Panc1 (cell line): ENCODE results near the gene KIAA1958. TPM values are rescaled to one million over a fixed set of nuclear protein-coding genes. Genes with fewer than 3 reads are reported as not detected.

ENCODE experiments used
- ATAC-seq: fragments of 200-7000 bp; cut with Tn5 transposase; 2 replicates; pipeline ENCODE4 v1.9.1; 2020; ENCODE audit warnings: mild to moderate bottlenecking, moderate library complexity
- BruUV-seq: library from RNA; stranded (reverse); fragments of 400-500 nt; replicated peaks from 2 replicates; lab custom pipeline; 2021; lab: Mats Ljungman, UMichigan
- CTCF ChIA-PET: fragments of 300-600 bp; sonication (Branson Sonifier 250); formaldehyde crosslinking; loops from one replicate; lab custom pipeline; 2022; ENCODE audit warnings: antibody characterized with exemption; lab: Charles Lee
- POLR2A ChIA-PET: fragments of 300-600 bp; sonication (Branson Sonifier 250); formaldehyde crosslinking; loops from one replicate; lab custom pipeline; 2022; ENCODE audit warnings: antibody characterized with exemption; lab: Charles Lee
- DNase-seq: peaks from one replicate; pipeline ENCODE4 v3.0.0-alpha.2; 2010; ENCODE audit warnings: low read depth, low spot score
- H3K27ac ChIP-seq: 2 replicates; pipeline ENCODE4 v1.5.1; 2011; ENCODE audit warnings: mild to moderate bottlenecking, low read length, inconsistent platforms
- H3K27me3 ChIP-seq: fragments of 200-500 bp; sonication (Bioruptor generic); 2 replicates; pipeline ENCODE4 v1.6.0; 2014; ENCODE audit warnings: low read length, inconsistent platforms; ENCODE audit not compliant: control insufficient read depth, insufficient read depth
- H3K36me3 ChIP-seq: fragments of 200-500 bp; sonication (Bioruptor generic); 2 replicates; pipeline ENCODE4 v1.5.1; 2014; ENCODE audit warnings: inconsistent platforms, mild to moderate bottlenecking, low read length, moderate library complexity; ENCODE audit not compliant: control insufficient read depth, insufficient read depth
- H3K4me1 ChIP-seq: 2 replicates; pipeline ENCODE4 v1.5.1; 2011; ENCODE audit warnings: inconsistent platforms, mild to moderate bottlenecking, low read length, moderate library complexity; ENCODE audit not compliant: control insufficient read depth, insufficient read depth
- H3K4me3 ChIP-seq, 2 experiments: 2 replicates each; pipeline ENCODE4 v1.5.1; 2011 to 2012; ENCODE audit warnings: low read depth in 2 of 2, low read length in 2 of 2, mild to moderate bottlenecking in 2 of 2, inconsistent platforms in 1 of 2, moderate library complexity in 1 of 2
- H3K9me3 ChIP-seq: fragments of 200-500 bp; sonication (Bioruptor generic); 2 replicates; pipeline ENCODE4 v1.5.1; 2014; ENCODE audit warnings: low read depth, mild to moderate bottlenecking, inconsistent platforms, low read length, moderate library complexity; ENCODE audit not compliant: control insufficient read depth, insufficient read depth
- CTCF ChIP-seq: fragments of 450-650 bp; IDR thresholded peaks from 2 replicates; pipeline ENCODE4 v1.5.1; 2017; ENCODE audit warnings: mild to moderate bottlenecking
- POLR2AphosphoS5 ChIP-seq: IDR thresholded peaks from 2 replicates; pipeline ENCODE4 v1.6.1; 2012; ENCODE audit warnings: mild to moderate bottlenecking, low read depth, low read length, moderate library complexity
- REST ChIP-seq, 2 experiments: IDR thresholded peaks; 2 replicates each; pipeline ENCODE4 v1.6.1; 2011 to 2012; ENCODE audit warnings: low read depth in 2 of 2, control low read depth in 1 of 2, low read length in 1 of 2, mild to moderate bottlenecking in 1 of 2, moderate library complexity in 1 of 2; ENCODE audit not compliant: insufficient read depth in 1 of 2
- SIN3A ChIP-seq: IDR thresholded peaks from 2 replicates; pipeline ENCODE4 v1.6.1; 2012; ENCODE audit warnings: low read depth, mild to moderate bottlenecking, low read length, moderate library complexity, borderline replicate concordance; ENCODE audit not compliant: insufficient read depth
- TCF7L2 ChIP-seq: IDR thresholded peaks from 2 replicates; pipeline ENCODE4 v1.6.1; 2011; ENCODE audit warnings: mild to moderate bottlenecking, low read depth, low read length, inconsistent platforms
- in situ Hi-C: cut with HindIII; loops from 2 replicates; pipeline ENCODE4 v1.10.0; 2016; ENCODE audit warnings: low sequenced_read_pairs, low pct_unique_long_range_greater_than_20kb
- intact Hi-C: fragments of 100-400 bp; cut with micrococcal nuclease; formaldehyde crosslinking; loops from one replicate; pipeline ENCODE4 v1.10.0; 2022; ENCODE audit not compliant: unreplicated experiment
- total RNA-seq: library from RNA; stranded (reverse); gene quantifications from one replicate; pipeline ENCODE4 v1.2.1, GENCODE V29; 2021; ENCODE audit not compliant: unreplicated experiment

KIAA1958 gene
- total RNA-seq, 1 experiment from 2014 or later, result 10.4 TPM

GRCh38 chr9:112699230-112699629 lies 212.6 kb downstream of the KIAA1958 start:
- ChIA-PET POLR2A (no interaction called here), CTCF (no interaction called here)
- no TSS peak for BruUV-seq
- in situ Hi-C loops (no loop called here), intact Hi-C loops (no loop called here)
- ATAC-seq (no peak), DNase-seq (no peak)
- no peak overlapping the region for H3K27ac ChIP-seq
- H3K36me3 ChIP-seq, result no peaks in the 10 kb centered on the region
- no peak overlapping the region for H3K4me3 ChIP-seq
- no peak for TF ChIP-seq TCF7L2
- TF ChIP-seq REST (IDR thresholded peaks at IDR 0.05; ENCODE audit: insufficient read depth in 1 of 2, low read depth in 2 of 2, low read length in 1 of 2), result no peak
- no peak for TF ChIP-seq CTCF
- no peaks in the 10 kb centered on the region for H3K9me3 ChIP-seq
- no peaks in the 10 kb centered on the region for H3K27me3 ChIP-seq
- H3K4me1 ChIP-seq, result no peaks in the 10 kb centered on the region

GRCh38 chr9:112700085-112700484 lies 213.5 kb downstream of the KIAA1958 start:
- Histone ChIP-seq H3K9me3 (no peaks in the 10 kb centered on the region), H3K4me3 (no peak overlapping the region), H3K36me3 (no peaks in the 10 kb centered on the region), H3K27me3 (no peaks in the 10 kb centered on the region), H3K27ac (no peak overlapping the region), H3K4me1 (no peaks in the 10 kb centered on the region)
- ATAC-seq (no peak), DNase-seq (no peak)
- TF ChIP-seq SIN3A (no peak), CTCF (no peak), TCF7L2 (no peak), REST (IDR thresholded peaks at IDR 0.05; ENCODE audit: insufficient read depth in 1 of 2, low read depth in 2 of 2, low read length in 1 of 2) (no peak), POLR2AphosphoS5 (no peak)
- ChIA-PET CTCF (no interaction called here), POLR2A (no interaction called here)
- no TSS peak for BruUV-seq
- in situ Hi-C loops (no loop called here), intact Hi-C loops (loop anchor here (10.0 kb wide), 1 partner anchor 215 kb away; the partner anchor contains the start of gene KIAA1958)
